ENCODE results near the gene TENT4B. TPM values are rescaled to one million over a fixed set of nuclear protein-coding genes. Genes with fewer than 3 reads are reported as not detected.
A peak's percentile ranks its signal among the peaks of the same experiment; 100 is the strongest.

The TENT4B gene
- total RNA-seq, 2 donors from 2014 or later = 11.5 to 15.1 TPM

- Histone ChIP-seq H3K27ac (no peak within 1 kb of the TSS), H3K4me1 (replicated peaks) (peaks cover 3% of the 10 kb centered on the region), H3K9me3 (no peaks in the 10 kb centered on the region), H3K4me3 (peak within 1 kb of the TSS in 1 of 2 donors; percentile 3), H3K27me3 (replicated peaks; ENCODE audit: insufficient read depth) (no peaks in the 10 kb centered on the region), H3K36me3 (no peaks in the 10 kb centered on the region)
- no peak for TF ChIP-seq POLR2AphosphoS5 (IDR thresholded peaks at IDR 0.05)
- TF ChIP-seq CTCF (IDR thresholded peaks at IDR 0.05) = no peak
- no peak for TF ChIP-seq POLR2A (IDR thresholded peaks at IDR 0.05)
- intact Hi-C loops (cut with DNase I) = no loop called here
- 20% methylated on average over 25 of the region's 25 CpGs for WGBS
- DNase-seq (ENCODE audit: low spot score) = no peak
These were observed 113.4 kb downstream of the TENT4B start, which contains the start of gene ADCY7 for GRCh38 chr16:50266337-50267091. TSS of gene ADCY7 (plus strand) at chr16:50266551. CDS start at chr16:50288180, 21,629 bp downstream.

- no peaks in the 10 kb centered on the region for H3K9me3 ChIP-seq
- H3K4me1 ChIP-seq (replicated peaks) = no peaks in the 10 kb centered on the region
- TF ChIP-seq POLR2AphosphoS5 (IDR thresholded peaks at IDR 0.05) (no peak), CTCF (IDR thresholded peaks at IDR 0.05) (no peak), POLR2A (IDR thresholded peaks at IDR 0.05) (no peak)
- no peaks in the 10 kb centered on the region for H3K27me3 ChIP-seq (replicated peaks; ENCODE audit: insufficient read depth)
- no peak overlapping the region for H3K27ac ChIP-seq
- intact Hi-C loops (cut with DNase I) = no loop called here
- no peaks in the 10 kb centered on the region for H3K36me3 ChIP-seq
- H3K4me3 ChIP-seq = no peak overlapping the region
- no peak for DNase-seq (ENCODE audit: low spot score)
- 84% methylated on average over 8 of the region's 8 CpGs for WGBS
These were observed 114.1 kb downstream of the TENT4B start for GRCh38 chr16:50267151-50267631.

- DNase-seq (ENCODE audit: low spot score) = no peak
- Histone ChIP-seq H3K27ac (no peak overlapping the region), H3K9me3 (no peaks in the 10 kb centered on the region), H3K36me3 (no peaks in the 10 kb centered on the region), H3K4me3 (no peak overlapping the region), H3K4me1 (replicated peaks) (no peaks in the 10 kb centered on the region), H3K27me3 (replicated peaks; ENCODE audit: insufficient read depth) (no peaks in the 10 kb centered on the region)
- TF ChIP-seq POLR2A (IDR thresholded peaks at IDR 0.05) (no peak), POLR2AphosphoS5 (IDR thresholded peaks at IDR 0.05) (no peak), CTCF (IDR thresholded peaks at IDR 0.05) (no peak)
- 62% methylated on average over 3 of the region's 3 CpGs for WGBS
- intact Hi-C loops (cut with DNase I) = no loop called here
These were observed 114.5 kb downstream of the TENT4B start for GRCh38 chr16:50267651-50268050.

- no peak for DNase-seq (ENCODE audit: low spot score)
- TF ChIP-seq CTCF (IDR thresholded peaks at IDR 0.05) (no peak), POLR2A (IDR thresholded peaks at IDR 0.05) (no peak), POLR2AphosphoS5 (IDR thresholded peaks at IDR 0.05) (no peak)
- Histone ChIP-seq H3K27ac (no peak overlapping the region), H3K27me3 (replicated peaks; ENCODE audit: insufficient read depth) (no peaks in the 10 kb centered on the region), H3K36me3 (no peaks in the 10 kb centered on the region), H3K9me3 (no peaks in the 10 kb centered on the region), H3K4me3 (no peak overlapping the region), H3K4me1 (replicated peaks) (no peaks in the 10 kb centered on the region)
- intact Hi-C loops (cut with DNase I) = no loop called here
- WGBS = 93% methylated on average over 5 of the region's 5 CpGs
These were observed 115.2 kb downstream of the TENT4B start for GRCh38 chr16:50268352-50268751.
